ENCODE results near the gene PPP1R7. TPM values are rescaled to one million over a fixed set of nuclear protein-coding genes. Genes with fewer than 3 reads are reported as not detected.

Gene PPP1R7
- total and polyA plus RNA-seq, 9 donors = 21.9 to 120 (median 46.9) TPM

- DNase-seq = peak in 2 of 5 donors; percentile 20 to 46
- 57 to 85% (median 78%) methylated on average over 8 of the region's 8 CpGs for WGBS, 3 donors
- H3K9me3 ChIP-seq = no peaks in the 10 kb centered on the region
- no peak overlapping the region for H3K27ac ChIP-seq
- intact Hi-C loops (cut with DNase I) = no loop called here
- H3K27me3 ChIP-seq = no peaks in the 10 kb centered on the region
- no peaks in the 10 kb centered on the region for H3K36me3 ChIP-seq
- TF ChIP-seq CTCF (IDR thresholded peaks at IDR 0.05) (no peak), POLR2A (IDR thresholded peaks at IDR 0.05) (no peak), EP300 (IDR thresholded peaks at IDR 0.05) (no peak)
- H3K4me3 ChIP-seq = no peak overlapping the region
- peaks cover 10% of the 10 kb centered on the region for H3K4me1 ChIP-seq (ENCODE audit: insufficient read depth)
Measured at GRCh38 chr2:241224851-241225438, 74.7 kb downstream of the PPP1R7 start.

- H3K27me3 ChIP-seq = no peaks in the 10 kb centered on the region
- 77 to 85% (median 85%) methylated on average over 16 of the region's 16 CpGs for WGBS, 3 donors
- TF ChIP-seq EP300 (IDR thresholded peaks at IDR 0.05) = no peak
- TF ChIP-seq CTCF (IDR thresholded peaks at IDR 0.05) = no peak
- TF ChIP-seq POLR2A (IDR thresholded peaks at IDR 0.05) = no peak
- H3K4me1 ChIP-seq (ENCODE audit: insufficient read depth) = peaks cover 10% of the 10 kb centered on the region
- DNase-seq = peak in 2 of 5 donors; percentile 16 to 37
- no peaks in the 10 kb centered on the region for H3K9me3 ChIP-seq
- no peak overlapping the region for H3K27ac ChIP-seq
- H3K4me3 ChIP-seq = no peak overlapping the region
- intact Hi-C loops (cut with DNase I) = no loop called here
- H3K36me3 ChIP-seq = no peaks in the 10 kb centered on the region
Measured at GRCh38 chr2:241225545-241225944, 75.3 kb downstream of the PPP1R7 start.

- no peak overlapping the region for H3K27ac ChIP-seq
- TF ChIP-seq CTCF (IDR thresholded peaks at IDR 0.05) (no peak), EP300 (IDR thresholded peaks at IDR 0.05) (no peak), POLR2A (IDR thresholded peaks at IDR 0.05) (no peak)
- H3K27me3 ChIP-seq = no peaks in the 10 kb centered on the region
- H3K4me3 ChIP-seq = no peak overlapping the region
- peaks cover 10% of the 10 kb centered on the region for H3K4me1 ChIP-seq (ENCODE audit: insufficient read depth)
- no peaks in the 10 kb centered on the region for H3K9me3 ChIP-seq
- intact Hi-C loops (cut with DNase I) = no loop called here
- peak in 2 of 5 donors; percentile 18 to 32 for DNase-seq
- no peaks in the 10 kb centered on the region for H3K36me3 ChIP-seq
- 86 to 93% (median 88%) methylated on average over 16 of the region's 16 CpGs for WGBS, 3 donors
Measured at GRCh38 chr2:241225983-241226382, 75.7 kb downstream of the PPP1R7 start.

GRCh38 chr2:241226723-241227572, 76.7 kb downstream of the PPP1R7 start:
- no peak overlapping the region for H3K4me3 ChIP-seq
- no peaks in the 10 kb centered on the region for H3K9me3 ChIP-seq
- DNase-seq = peak in 2 of 5 donors; percentile 23 to 40
- H3K27me3 ChIP-seq = no peaks in the 10 kb centered on the region
- peaks cover 10% of the 10 kb centered on the region for H3K4me1 ChIP-seq (ENCODE audit: insufficient read depth)
- H3K36me3 ChIP-seq = no peaks in the 10 kb centered on the region
- WGBS, 3 donors = 54 to 66% (median 62%) methylated on average over 19 of the region's 19 CpGs
- no peak for TF ChIP-seq POLR2A (IDR thresholded peaks at IDR 0.05)
- no peak for TF ChIP-seq EP300 (IDR thresholded peaks at IDR 0.05)
- TF ChIP-seq CTCF (IDR thresholded peaks at IDR 0.05) = no peak
- H3K27ac ChIP-seq = no peak overlapping the region
- intact Hi-C loops (cut with DNase I) = no loop called here
